Measurements from ENCODE around the gene PHKG2.
"Not testable (repeated sequence)": the region's sequence is repeated elsewhere in the genome, so short reads cannot be mapped to it uniquely, and the experiment has no call there.

PHKG2 gene

GRCh38 chr16:30747799-30748633 lies at the start of gene PHKG2:
TSS of gene PHKG2 (plus strand) at chr16:30748425. CDS start at chr16:30748821, 396 bp downstream.
- H3K27ac ChIP-seq = peak within 1 kb of the TSS; percentile 78
- TF ChIP-seq CTCF (conservative IDR thresholded peaks at IDR 0.05) (no peak), ZFX (IDR thresholded peaks at IDR 0.05) (no peak)

GRCh38 chr16:30698816-30699614 lies 49.2 kb upstream of the PHKG2 start, which contains the start of gene SRCAP:
TSS of gene SRCAP (plus strand) at chr16:30699171. CDS start at chr16:30700825, 1,654 bp downstream.
- TF ChIP-seq ZFX (IDR thresholded peaks at IDR 0.05) (0 out of 2 replicates have a peak, but pooled peaks have one; percentile 26), CTCF (conservative IDR thresholded peaks at IDR 0.05) (no peak)
- H3K27ac ChIP-seq = peak within 1 kb of the TSS; percentile 100

- H3K27ac ChIP-seq = peak overlapping the region; percentile 100
Observed at GRCh38 chr16:30699615-30700099, 48.6 kb upstream of the PHKG2 start.

GRCh38 chr16:30700491-30700890 lies 47.7 kb upstream of the PHKG2 start:
- H3K27ac ChIP-seq = no peak overlapping the region
- TF ChIP-seq CTCF (conservative IDR thresholded peaks at IDR 0.05) (no peak), ZFX (IDR thresholded peaks at IDR 0.05) (no peak)

More at GRCh38 chr16:30699615-30700099, 48.6 kb upstream of the PHKG2 start:
- peak; percentile 25; the same call in 1 of the 2 replicates for TF ChIP-seq ZFX (IDR thresholded peaks at IDR 0.05)
- TF ChIP-seq CTCF (conservative IDR thresholded peaks at IDR 0.05) = no peak

- no peak overlapping the region for H3K27ac ChIP-seq
- TF ChIP-seq CTCF (conservative IDR thresholded peaks at IDR 0.05) (no peak), ZFX (IDR thresholded peaks at IDR 0.05) (no peak)
Observed at GRCh38 chr16:30700971-30701370, 47.3 kb upstream of the PHKG2 start.

- H3K27ac ChIP-seq = not testable (repeated sequence)
Observed at GRCh38 chr16:30703071-30703470, 45.2 kb upstream of the PHKG2 start.

GRCh38 chr16:30703971-30704370 lies 44.3 kb upstream of the PHKG2 start:
- H3K27ac ChIP-seq = no peak overlapping the region
- TF ChIP-seq CTCF (conservative IDR thresholded peaks at IDR 0.05) (no peak), ZFX (IDR thresholded peaks at IDR 0.05) (no peak)
